GM12878 (cell line): ENCODE measurements around the gene BBS12. TPM values are rescaled to one million over a fixed set of nuclear protein-coding genes. Genes with fewer than 3 reads are reported as not detected.

Experiments
- ATAC-seq: fragments of 200-7000 bp; cut with Tn5 transposase; 3 replicates; pipeline ENCODE4 v1.9.1; 2020; ENCODE audit warnings: mild to moderate bottlenecking, moderate library complexity
- BruUV-seq: library from RNA; stranded (reverse); fragments of 400-500 nt; replicated peaks from 2 replicates; lab custom pipeline; 2021; lab: Mats Ljungman, UMichigan
- CTCF ChIA-PET: fragments of 300-600 bp; sonication (Branson Sonifier 250); formaldehyde crosslinking; extraction: SDS; loops from one replicate; lab custom pipeline; 2021; ENCODE audit warnings: inconsistent platforms; lab: Yijun Ruan, JAX
- POLR2A ChIA-PET: fragments of 350-600 bp; formaldehyde crosslinking; extraction: SDS; loops from one replicate; lab custom pipeline; 2021; ENCODE audit warnings: inconsistent platforms; lab: Charles Lee
- RAD21 ChIA-PET: fragments of 300-600 bp; sonication (Branson Sonifier 250); formaldehyde crosslinking; loops from one replicate; lab custom pipeline; 2023; ENCODE audit warnings: antibody characterized with exemption; ENCODE audit not compliant: unreplicated experiment; lab: Charles Lee
- SMC1A ChIA-PET: fragments of 300-600 bp; sonication (Branson Sonifier 250); formaldehyde crosslinking; loops from one replicate; lab custom pipeline; 2023; ENCODE audit not compliant: unreplicated experiment, uncharacterized antibody; lab: Charles Lee
- DNase-seq: peaks from one replicate; pipeline ENCODE4 v3.0.0-alpha.2; 2011; ENCODE audit warnings: low read depth, low spot score
- FAIRE-seq: peaks from 3 replicates; lab custom pipeline; 2011; peaks lifted over from hg19 to GRCh38; lab: Jason Lieb, UNC
- H2AFZ ChIP-seq: 2 replicates; pipeline ENCODE4 v1.6.0; 2011; ENCODE audit warnings: low read depth, low read length, control low read depth; ENCODE audit not compliant: control insufficient read depth
- H3K27ac ChIP-seq: 2 replicates; pipeline ENCODE4 v1.5.1; 2011; ENCODE audit warnings: control low read depth; ENCODE audit not compliant: control insufficient read depth, insufficient read depth
- H3K27me3 ChIP-seq, 2 experiments: replicated peaks in 1 of 2; 2 replicates each; pipeline versions ENCODE4 v1.6.0 to v1.6.1; 2011; ENCODE audit warnings: low read length in 1 of 2; ENCODE audit not compliant: control insufficient read depth in 2 of 2, insufficient read depth in 2 of 2
- H3K36me3 ChIP-seq, 2 experiments: 2 replicates each; pipeline ENCODE4 v1.5.1; 2011; ENCODE audit warnings: low read length in 1 of 2; ENCODE audit not compliant: control insufficient read depth in 2 of 2, insufficient read depth in 2 of 2
- H3K4me1 ChIP-seq: 2 replicates; pipeline ENCODE4 v1.6.1; 2011; ENCODE audit warnings: mild to moderate bottlenecking, low read length, moderate library complexity, mixed read lengths; ENCODE audit not compliant: control insufficient read depth, insufficient read depth
- H3K4me2 ChIP-seq: 2 replicates; pipeline ENCODE4 v1.6.0; 2011; ENCODE audit warnings: control low read depth; ENCODE audit not compliant: control insufficient read depth, insufficient read depth
- H3K4me3 ChIP-seq: fragments of 200-600 bp; sonication (generic); 2 replicates; pipeline ENCODE4 v1.5.1; 2016
- H3K79me2 ChIP-seq: 2 replicates; pipeline ENCODE4 v1.6.0; 2011; ENCODE audit warnings: low read length; ENCODE audit not compliant: control insufficient read depth, insufficient read depth
- H3K9ac ChIP-seq: 2 replicates; pipeline ENCODE4 v1.8.0; 2011; ENCODE audit warnings: low read length, control low read depth, mixed read lengths; ENCODE audit not compliant: control insufficient read depth, insufficient read depth
- H3K9me3 ChIP-seq: replicated peaks from 3 replicates; pipeline ENCODE4 v1.5.1; 2011; ENCODE audit warnings: mild to moderate bottlenecking, low read length; ENCODE audit not compliant: control insufficient read depth, insufficient read depth
- H4K20me1 ChIP-seq: 2 replicates; pipeline ENCODE4 v1.6.0; 2011; ENCODE audit not compliant: control insufficient read depth, insufficient read depth
- ATF3 ChIP-seq: IDR thresholded peaks from 2 replicates; pipeline ENCODE4 v1.6.1; 2011; ENCODE audit warnings: low read depth, mild to moderate bottlenecking, low read length, moderate library complexity, borderline replicate concordance; ENCODE audit errors: extremely low read depth
- BMI1 ChIP-seq: fragments of 450-650 bp; IDR thresholded peaks from 2 replicates; pipeline ENCODE4 v1.6.1; 2016; ENCODE audit warnings: mild to moderate bottlenecking, moderate library complexity, borderline replicate concordance
- CBX3 ChIP-seq: fragments of 200-600 bp; sonication (generic); IDR thresholded peaks from 2 replicates; pipeline ENCODE4 v1.6.1; 2016; ENCODE audit warnings: low read depth, borderline replicate concordance
- CREM ChIP-seq: IDR thresholded peaks from 2 replicates; pipeline ENCODE4 v1.6.1; 2014; ENCODE audit warnings: antibody characterized with exemption, low read depth
- DPF2 ChIP-seq: fragments of 450-650 bp; IDR thresholded peaks from 2 replicates; pipeline ENCODE4 v1.6.1; 2017; ENCODE audit warnings: mild to moderate bottlenecking
- E2F4 ChIP-seq: IDR thresholded peaks from 2 replicates; pipeline ENCODE4 v1.6.1; 2012; ENCODE audit warnings: low read depth, low read length, improper control_type of control experiment
- E2F8 ChIP-seq: fragments of 450-650 bp; IDR thresholded peaks from 2 replicates; pipeline ENCODE4 v1.6.1; 2018; ENCODE audit warnings: mild to moderate bottlenecking, low read depth, moderate library complexity; ENCODE audit not compliant: partially characterized antibody
- EP300 ChIP-seq, 2 experiments: fragments of 150-350 bp in 1 of 2; IDR thresholded peaks; 2 replicates each; pipeline ENCODE4 v1.6.1; 2011 to 2012; ENCODE audit warnings: low read depth in 2 of 2, low read length in 2 of 2, borderline replicate concordance in 1 of 2, improper control_type of control experiment in 1 of 2, inconsistent platforms in 1 of 2; ENCODE audit not compliant: control insufficient read depth in 1 of 2
- IRF4 ChIP-seq: IDR thresholded peaks from 2 replicates; pipeline ENCODE4 v1.6.1; 2011; ENCODE audit warnings: low read depth, low read length
- IRF5 ChIP-seq: fragments of 450-650 bp; IDR thresholded peaks from 2 replicates; pipeline ENCODE4 v1.6.1; 2017; ENCODE audit warnings: borderline replicate concordance
- NFYA ChIP-seq: IDR thresholded peaks from 2 replicates; pipeline ENCODE4 v1.6.1; 2011; ENCODE audit warnings: low read depth, mild to moderate bottlenecking, low read length, improper control_type of control experiment, borderline replicate concordance
- NRF1 ChIP-seq: conservative IDR thresholded peaks from 2 replicates; pipeline ENCODE4 v1.6.1; 2011; ENCODE audit warnings: mild to moderate bottlenecking, low read depth, low read length, improper control_type of control experiment
- PAX5 ChIP-seq: IDR thresholded peaks from 2 replicates; pipeline ENCODE4 v1.6.1; 2011; ENCODE audit warnings: low read depth, low read length, borderline replicate concordance
- PML ChIP-seq: IDR thresholded peaks from 2 replicates; pipeline ENCODE4 v1.6.1; 2012; ENCODE audit warnings: low read length, inconsistent platforms
- STAT1 ChIP-seq: fragments of 450-650 bp; conservative IDR thresholded peaks from 2 replicates; pipeline ENCODE4 v1.6.1; 2014; ENCODE audit warnings: antibody characterized with exemption, mild to moderate bottlenecking
- YBX1 ChIP-seq: fragments of 450-650 bp; IDR thresholded peaks from 2 replicates; pipeline ENCODE4 v1.6.1; 2016; ENCODE audit warnings: antibody characterized with exemption
- ZBED1 ChIP-seq: IDR thresholded peaks from 2 replicates; pipeline ENCODE4 v1.6.1; 2016; ENCODE audit warnings: borderline replicate concordance
- WGBS: methylation state at CpG from one replicate; pipeline ENCODE4 v1.1.6; 2016; ENCODE audit warnings: low lambda C conversion rate; ENCODE audit not compliant: insufficient replicate concordance, insufficient coverage; ENCODE audit errors: missing lambda C conversion rate; 5-methylcytosine and 5-hydroxymethylcytosine counted together
- in situ Hi-C: fragments of 300-500 bp; cut with MboI; formaldehyde crosslinking; loops from 9 replicates; pipeline ENCODE4 v1.14.3; 2018; ENCODE audit warnings: mixed read lengths
- intact Hi-C: fragments of 100-400 bp; cut with micrococcal nuclease; formaldehyde crosslinking; loops from one replicate; pipeline ENCODE4 v1.14.2; 2022; ENCODE audit not compliant: unreplicated experiment
- polyA plus RNA-seq, 11 experiments: library from polyadenylated mRNA; depleted of rRNA in 4 of 11; unstranded in 6 of 11; stranded (reverse) in 5 of 11; fragments of >200 nt; fragmentation: Nextera tagmentation in 4 of 11; fragmentation: Illumina TruSeq in 1 of 11; extraction: Ambion mirVana in 4 of 11; extraction: Trizol in 1 of 11; gene quantifications; 1 replicate in 1 of 11; 2 replicates in 10 of 11; pipeline versions ENCODE4 v1.2.1 to v1.2.3, GENCODE V29; 2011 to 2016; ENCODE audit warnings: inconsistent platforms in 2 of 11, missing spikeins in 2 of 11, low read depth in 1 of 11
- total RNA-seq, 4 experiments: library from RNA; depleted of rRNA in 3 of 4; stranded (reverse); fragments of >200 nt in 3 of 4; fragmentation: Illumina TruSeq in 1 of 4; extraction: Trizol in 1 of 4; gene quantifications; 2 replicates each; pipeline versions ENCODE4 v1.2.1 to v1.2.3, GENCODE V29; 2013 to 2021

Gene BBS12
- total and polyA plus RNA-seq, 10 of the 15 experiments (the other 5 are each of a cell fraction or from before 2014, with no cell fraction given): 0.15 to 0.63 (median 0.42) TPM

GRCh38 chr4:122700178-122700725 is 32.3 kb upstream of the BBS12 start:
- H4K20me1 ChIP-seq: no peaks in the 10 kb centered on the region
- H3K79me2 ChIP-seq: no peaks in the 10 kb centered on the region
- no peak for ATAC-seq
- ChIA-PET RAD21 (no interaction called here), CTCF (interaction anchor here (0.6 to 1.1 kb wide), 2 partner anchors 59 to 122 kb away, joined by 3 read pairs; no protein-coding TSS in a partner anchor), POLR2A (no interaction called here), SMC1A (no interaction called here)
- H3K27ac ChIP-seq: no peak overlapping the region
- DNase-seq: no peak
- H3K4me3 ChIP-seq: no peak overlapping the region
- H3K27me3 ChIP-seq: no peaks in the 10 kb centered on the region; a peak in 1 of 4 replicates
- FAIRE-seq: no peak
- no peak overlapping the region for H3K9ac ChIP-seq
- no peaks in the 10 kb centered on the region for H3K36me3 ChIP-seq
- intact Hi-C loops (no loop called here), in situ Hi-C loops (no loop called here)
- TF ChIP-seq CREM: no peak
- TF ChIP-seq E2F8: no peak
- TF ChIP-seq E2F4: no peak
- no peak for TF ChIP-seq YBX1
- no peak for TF ChIP-seq NRF1
- no peak for TF ChIP-seq IRF4
- TF ChIP-seq NFYA: no peak
- no peak for TF ChIP-seq EP300 (IDR thresholded peaks at IDR 0.05; ENCODE audit: borderline replicate concordance in 1 of 2, control insufficient read depth in 1 of 2, low read depth in 2 of 2, low read length in 2 of 2)
- no peak for TF ChIP-seq PML
- TF ChIP-seq BMI1: no peak
- no peak for TF ChIP-seq PAX5
- no peak for TF ChIP-seq ATF3
- TF ChIP-seq ZBED1: no peak
- no peak for TF ChIP-seq DPF2
- TF ChIP-seq STAT1: no peak
- no peak for TF ChIP-seq CBX3
- TF ChIP-seq IRF5: no peak
- BruUV-seq: no TSS peak
- no peak overlapping the region for H2AFZ ChIP-seq
- H3K4me1 ChIP-seq: no peaks in the 10 kb centered on the region
- no peaks in the 10 kb centered on the region; the same call in 2 of the 3 replicates for H3K9me3 ChIP-seq
- 28% methylated on average over 8 of the region's 8 CpGs for WGBS
- H3K4me2 ChIP-seq: no peak overlapping the region
